NCI-H187 treated with DMSO at 0.1 percent for 48 hours (cell line): ENCODE results near the gene MYL4.
A peak's percentile ranks its signal among the peaks of the same experiment; 100 is the strongest.
"Not testable (repeated sequence)": the region's sequence is repeated elsewhere in the genome, so short reads cannot be mapped to it uniquely, and the experiment has no call there.

Experiments used
- DNase-seq: peaks from one replicate; lab custom pipeline; 2025; lab: John Stamatoyannopoulos, UW

The MYL4 gene

GRCh38 chr17:47221154-47221553 lies 12.0 kb downstream of the MYL4 start:
- no peak for DNase-seq

DNA sequence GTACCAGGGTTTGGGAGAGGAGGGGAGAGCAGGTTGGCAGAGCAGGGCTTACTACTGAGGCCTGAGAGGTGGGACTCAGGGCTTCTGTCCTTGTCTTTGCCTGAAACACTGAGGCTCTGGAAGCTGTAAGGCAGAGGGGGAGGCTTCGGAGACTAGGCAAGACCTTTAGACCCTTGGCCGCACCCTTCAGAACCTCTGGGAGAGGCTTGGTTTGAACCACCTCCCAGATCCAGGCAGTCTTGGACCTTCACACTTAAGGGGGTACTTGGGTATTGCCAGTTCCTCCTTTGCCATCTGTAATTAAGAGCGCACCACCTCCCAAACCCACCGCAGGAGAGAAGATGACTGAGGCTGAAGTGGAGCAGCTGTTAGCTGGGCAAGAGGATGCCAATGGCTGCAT lies 12.9 kb downstream of the MYL4 start:
- DNase-seq: no peak

DNA sequence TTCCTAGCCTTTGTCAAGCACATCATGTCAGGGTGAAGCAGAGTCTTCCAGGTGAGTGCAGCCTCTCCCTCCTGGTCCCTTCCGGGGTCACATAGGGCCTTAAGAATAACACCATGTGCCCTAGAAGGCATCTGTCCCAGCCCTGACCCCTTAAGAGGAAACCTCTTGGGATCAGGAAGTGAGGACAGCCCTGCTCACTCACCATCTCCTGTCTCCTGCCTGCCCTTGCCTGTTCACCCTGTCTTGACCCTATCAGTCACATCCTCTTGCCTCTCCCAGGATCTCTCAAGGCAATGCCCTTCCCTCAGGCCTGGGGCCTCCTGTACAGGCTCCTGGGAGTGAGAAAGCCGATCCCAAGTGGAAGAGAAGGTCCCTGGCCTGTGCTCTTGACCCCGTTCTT lies 13.9 kb downstream of the MYL4 start:
- DNase-seq: no peak

DNA sequence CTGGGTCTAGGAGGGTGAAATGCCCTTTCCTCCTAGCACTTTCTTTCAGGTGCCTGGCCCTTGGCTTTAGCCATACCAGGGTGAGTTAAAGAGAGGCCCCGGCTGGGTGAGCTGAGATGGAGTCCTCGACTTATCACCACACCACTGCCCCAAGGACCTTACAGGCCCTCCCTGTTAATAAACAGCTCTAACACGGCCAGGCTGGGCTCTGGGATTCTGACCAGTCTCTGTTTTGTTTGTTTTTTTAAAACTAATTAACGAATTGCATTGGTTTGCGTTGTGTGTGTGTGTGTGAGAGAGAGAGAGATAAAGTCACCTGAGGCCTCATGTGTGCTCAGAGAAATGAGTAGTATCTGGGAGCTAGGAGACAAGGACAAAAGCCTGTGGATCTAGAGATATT lies 14.3 kb downstream of the MYL4 start:
- no peak for DNase-seq

DNA sequence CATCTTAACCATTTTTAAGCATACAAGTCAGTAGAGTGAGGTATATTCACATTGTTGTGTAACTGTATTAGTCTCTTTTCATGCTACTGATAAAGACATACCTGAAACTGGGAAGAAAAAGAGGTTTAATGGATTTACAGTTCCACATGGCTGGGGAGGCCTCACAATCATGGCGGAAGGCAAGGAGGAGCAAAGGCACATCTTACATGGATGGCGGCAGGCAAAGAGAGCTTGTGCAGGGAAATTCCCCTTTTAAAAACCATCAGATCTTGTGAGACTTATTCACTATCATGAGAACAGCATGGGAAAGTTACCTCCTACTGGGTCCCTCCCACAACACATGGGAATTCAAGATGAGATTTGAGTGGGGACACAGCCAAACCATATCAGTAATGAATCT lies 14.9 kb downstream of the MYL4 start:
- DNase-seq: not testable (repeated sequence)

GRCh38 chr17:47224966-47225365 lies 15.8 kb downstream of the MYL4 start:
- DNase-seq: no peak

- DNase-seq: no peak
Observed at GRCh38 chr17:47225436-47225858, 16.3 kb downstream of the MYL4 start.

DNA sequence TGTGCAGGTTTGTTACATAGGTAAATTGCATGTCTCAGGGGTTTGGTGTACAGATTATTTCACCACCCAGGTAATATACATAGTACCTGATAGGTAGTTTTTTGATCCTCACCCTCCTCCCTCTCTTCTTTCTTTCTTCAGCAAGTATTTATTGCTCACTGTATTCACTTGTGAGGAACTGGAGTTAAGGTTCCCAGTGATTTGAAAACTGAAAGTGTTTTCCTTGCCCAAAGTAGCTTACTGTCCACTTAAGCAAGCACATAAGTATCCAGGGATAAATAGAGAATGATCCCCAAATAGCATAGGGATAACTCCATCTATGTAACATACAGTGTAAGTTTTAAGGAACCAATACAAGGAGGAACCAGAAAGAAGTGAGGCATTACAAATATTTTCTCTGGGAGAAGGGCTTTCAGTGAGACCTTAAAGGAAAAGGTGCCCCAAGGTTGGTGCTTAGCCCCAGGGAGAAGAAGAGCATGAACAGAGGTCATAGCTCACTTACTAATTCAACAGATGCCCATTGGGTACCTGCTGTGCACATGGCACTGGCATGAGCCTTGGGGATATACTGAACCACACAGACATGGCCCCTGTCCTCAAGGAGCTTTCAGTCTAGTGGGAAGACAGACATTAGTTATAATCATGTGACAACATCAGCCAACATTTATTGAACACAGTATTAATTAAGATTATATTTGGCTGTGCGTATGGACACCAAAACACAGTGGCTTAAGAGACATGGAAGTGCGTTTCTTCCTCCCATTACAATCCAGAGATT lies 17.0 kb downstream of the MYL4 start:
- no peak for DNase-seq

GRCh38 chr17:47227862-47228261 lies 18.7 kb downstream of the MYL4 start:
- no peak for DNase-seq

- DNase-seq: peak; percentile 25
Observed at GRCh38 chr17:47229535-47230443, 20.6 kb downstream of the MYL4 start.

- DNase-seq: no peak
Observed at GRCh38 chr17:47230864-47231263, 21.7 kb downstream of the MYL4 start.

GRCh38 chr17:47231334-47231733 lies 22.2 kb downstream of the MYL4 start:
- no peak for DNase-seq

DNA sequence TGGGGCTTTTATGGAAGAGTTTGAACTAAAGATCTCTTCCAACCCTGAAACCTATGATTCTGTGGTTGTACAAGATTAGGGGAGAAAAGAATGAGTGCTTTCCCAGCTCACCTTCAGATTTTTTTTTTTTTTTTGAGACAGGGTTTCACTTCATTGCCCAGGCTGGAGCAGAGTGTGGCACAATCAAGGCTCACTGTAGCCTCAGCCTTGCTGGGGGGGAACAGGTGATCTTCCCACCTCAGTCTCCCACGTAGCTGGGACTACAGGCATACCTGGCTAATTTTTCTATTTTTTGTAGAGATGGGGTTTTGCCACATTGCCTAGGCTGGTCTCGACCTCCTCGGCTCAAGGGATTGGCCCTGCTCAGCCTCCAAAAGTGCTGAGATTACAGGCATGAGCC lies 22.7 kb downstream of the MYL4 start:
- DNase-seq: no peak

DNA sequence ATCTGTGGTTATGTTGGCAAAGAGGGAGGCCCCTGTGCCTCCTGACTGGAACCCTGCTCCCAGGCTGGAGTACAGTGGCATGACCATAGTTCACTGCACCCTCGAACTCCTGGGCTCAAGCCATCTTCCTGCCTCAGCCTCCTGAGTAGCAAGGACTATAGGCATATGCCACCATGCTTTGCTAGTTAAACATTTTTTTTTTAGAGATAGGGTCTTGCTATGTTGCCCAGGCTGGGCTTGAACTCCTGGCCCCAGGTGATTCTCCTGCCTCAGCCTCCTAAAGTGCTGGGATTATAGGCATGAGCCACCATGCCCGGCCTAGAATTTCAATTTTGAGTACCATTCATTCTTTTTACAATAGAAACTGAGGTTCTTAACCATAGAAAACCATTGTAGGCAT lies 23.3 kb downstream of the MYL4 start:
- no peak for DNase-seq

DNA sequence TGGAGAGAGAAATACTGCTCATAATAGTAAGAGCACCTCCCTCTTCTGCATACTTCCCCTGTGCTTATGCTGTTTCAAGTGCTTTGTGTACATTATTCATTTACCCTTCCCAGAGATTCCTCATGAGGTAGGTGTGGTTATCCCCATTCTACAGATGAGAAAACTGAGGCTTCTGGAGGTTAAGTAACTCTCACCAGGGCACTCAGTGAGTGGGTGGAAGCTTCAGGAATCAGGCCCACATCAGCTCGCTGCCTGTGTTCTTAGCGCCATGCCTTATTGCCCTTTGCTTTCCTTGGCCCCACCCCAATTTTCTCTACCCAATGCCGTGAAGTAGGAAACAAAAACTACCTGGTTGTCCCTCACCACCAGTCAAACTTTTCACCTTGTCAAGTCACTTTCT lies 26.4 kb downstream of the MYL4 start:
- no peak for DNase-seq

DNA sequence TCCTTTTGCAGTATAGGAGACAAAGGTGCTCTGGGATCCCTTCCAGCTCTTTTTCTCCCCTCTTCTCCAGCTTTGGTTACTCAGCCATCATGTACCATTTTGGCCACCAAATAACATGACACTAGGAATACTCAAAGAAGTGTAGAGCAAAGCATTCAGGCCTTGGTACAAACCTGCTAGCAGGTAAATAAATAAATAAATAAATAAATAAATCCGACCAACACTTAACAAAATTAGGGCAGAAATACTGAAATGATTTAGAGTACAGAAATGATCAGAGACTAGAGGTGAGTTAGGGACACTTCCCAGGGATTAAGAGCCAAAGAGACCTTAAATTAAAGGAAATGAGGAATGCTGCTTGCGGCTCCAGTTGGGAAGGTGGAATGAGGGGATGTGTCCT lies 26.8 kb downstream of the MYL4 start:
- no peak for DNase-seq

DNA sequence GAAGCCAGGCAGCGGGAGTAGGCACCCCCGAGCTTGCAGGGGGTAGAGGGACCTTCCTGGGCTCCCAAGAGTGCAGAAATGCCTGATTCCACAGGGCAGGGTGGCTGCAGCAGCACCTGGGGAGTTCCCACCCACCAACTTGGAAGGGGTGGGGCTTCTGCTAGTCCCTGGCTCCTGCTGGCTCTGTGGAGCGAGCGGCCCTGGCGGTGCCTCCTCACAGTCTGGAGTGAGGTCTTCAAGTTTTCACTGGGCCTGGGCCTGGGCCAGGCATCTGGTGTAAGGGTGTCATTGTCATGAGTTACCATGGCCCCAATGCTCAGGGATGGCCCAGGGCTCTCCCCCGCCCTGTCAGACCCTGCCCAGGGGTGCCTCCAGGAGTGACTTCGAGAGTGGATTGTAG lies 28.7 kb downstream of the MYL4 start:
- no peak for DNase-seq

DNA sequence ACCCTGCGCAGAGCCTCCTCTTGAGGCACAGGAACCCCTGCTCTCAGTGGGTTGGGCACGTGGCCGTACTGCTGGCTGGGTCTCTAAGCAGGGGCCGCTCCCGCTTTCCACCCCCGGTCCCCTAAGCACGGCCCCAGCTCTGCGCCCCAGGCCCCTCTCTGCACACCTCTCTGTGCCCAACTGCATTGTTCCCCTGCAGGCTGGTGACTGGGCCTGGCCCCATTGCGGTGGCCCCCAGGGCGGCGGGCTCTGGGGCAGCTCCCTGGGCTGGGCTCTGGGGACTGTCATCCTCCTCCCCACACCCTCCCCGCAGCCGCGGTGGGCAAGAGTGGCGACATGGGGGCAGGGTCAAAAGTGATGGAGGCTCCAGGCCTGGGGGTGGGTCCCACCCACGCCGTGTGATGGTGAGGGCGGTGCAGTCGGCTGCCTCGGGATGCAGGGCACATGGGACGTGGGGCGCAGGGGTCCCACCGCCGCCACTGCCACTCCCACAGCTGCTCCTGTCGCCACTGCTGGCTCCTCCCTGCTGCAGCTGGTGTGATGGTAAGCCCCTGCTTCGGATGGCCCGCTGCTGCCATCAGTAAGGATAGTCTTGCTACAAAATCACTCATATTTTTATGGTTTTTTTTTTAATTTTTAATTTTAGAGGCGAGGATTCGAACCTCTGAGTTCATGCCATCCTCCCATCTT lies 29.3 kb downstream of the MYL4 start:
- no peak for DNase-seq

DNA sequence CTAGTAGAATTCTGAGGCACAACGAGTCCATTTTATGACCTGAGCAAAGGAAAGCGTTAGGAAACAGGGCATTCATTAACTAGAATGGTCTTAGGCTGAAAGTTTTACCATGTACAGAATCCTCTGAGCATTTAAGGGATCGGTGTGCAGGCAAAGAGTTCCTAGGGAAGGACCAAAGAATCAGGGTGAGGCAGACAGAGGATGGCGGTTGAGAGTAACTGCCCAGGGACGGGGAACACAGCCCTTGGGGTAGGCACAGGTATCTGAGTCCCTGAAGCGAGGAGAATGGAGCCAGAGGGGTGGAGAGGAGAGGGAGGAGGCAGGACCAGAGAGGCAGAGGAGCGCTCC lies 30.4 kb downstream of the MYL4 start:
- DNase-seq: no peak

- DNase-seq: no peak
Observed at GRCh38 chr17:47239967-47240651, 31.0 kb downstream of the MYL4 start.

DNA sequence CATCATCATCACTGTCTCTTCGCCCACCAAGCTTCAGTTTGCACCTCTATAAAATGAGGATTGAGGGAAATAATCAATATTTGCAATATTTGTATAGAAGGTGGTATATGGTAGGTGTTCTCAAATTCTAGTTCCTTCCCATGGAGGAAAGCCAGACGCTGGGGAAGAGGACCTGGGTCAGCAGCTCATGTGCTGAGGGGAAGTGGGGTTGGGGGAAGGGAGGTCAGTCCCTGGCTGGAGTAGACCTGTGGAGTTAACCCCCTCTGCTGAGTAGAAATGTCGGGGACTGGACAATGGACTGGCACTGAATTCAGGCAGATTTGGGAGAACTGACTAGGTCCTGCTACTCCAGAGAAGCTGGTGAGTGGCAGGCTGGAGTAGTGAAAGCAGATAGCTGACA lies 31.7 kb downstream of the MYL4 start:
- DNase-seq: no peak

- no peak for DNase-seq
Observed at GRCh38 chr17:47242648-47243047, 33.5 kb downstream of the MYL4 start.
